Osteocyte (in vitro differentiated cells): ENCODE data around the gene SORL1. TPM values are rescaled to one million over a fixed set of nuclear protein-coding genes. Genes with fewer than 3 reads are reported as not detected.

Experiments
- DNase-seq: peaks from one replicate; pipeline ENCODE4 v3.0.0; 2021; ENCODE audit warnings: mixed read lengths; ENCODE audit not compliant: unreplicated experiment; ENCODE audit errors: extremely low spot score
- H3K27ac Mint-ChIP-seq: one replicate; pipeline ENCODE4 v1.8.0; 2021; ENCODE audit warnings: mild to moderate bottlenecking, mixed read lengths; ENCODE audit not compliant: unreplicated experiment
- H3K27me3 Mint-ChIP-seq: one replicate; pipeline ENCODE4 v1.8.0; 2021; ENCODE audit warnings: mixed read lengths; ENCODE audit not compliant: unreplicated experiment
- H3K36me3 Mint-ChIP-seq: one replicate; pipeline ENCODE4 v1.8.0; 2021; ENCODE audit warnings: mixed read lengths; ENCODE audit not compliant: unreplicated experiment
- H3K4me1 Mint-ChIP-seq: one replicate; pipeline ENCODE4 v1.8.0; 2021; ENCODE audit warnings: mixed read lengths; ENCODE audit not compliant: unreplicated experiment
- H3K4me3 Mint-ChIP-seq: one replicate; pipeline ENCODE4 v1.8.0; 2021; ENCODE audit warnings: mild to moderate bottlenecking, moderate library complexity, mixed read lengths; ENCODE audit not compliant: unreplicated experiment
- H3K9me3 Mint-ChIP-seq: one replicate; pipeline ENCODE4 v1.8.0; 2021; ENCODE audit warnings: mixed read lengths; ENCODE audit not compliant: unreplicated experiment
- total RNA-seq: library from RNA; stranded (reverse); gene quantifications from 2 replicates; pipeline ENCODE4 v1.2.1, GENCODE V29; 2021
- TF ChIP-seq, protein P1 (sequence below): fragments of 200-600 bp; sonication (generic); IDR thresholded peaks from 2 replicates; pipeline ENCODE4 v1.5.0; 2021; ENCODE audit warnings: antibody characterized with exemption, mild to moderate bottlenecking, moderate library complexity

SORL1 gene
- total RNA-seq, 1 donor from 2014 or later = 3.1 TPM

DNA sequence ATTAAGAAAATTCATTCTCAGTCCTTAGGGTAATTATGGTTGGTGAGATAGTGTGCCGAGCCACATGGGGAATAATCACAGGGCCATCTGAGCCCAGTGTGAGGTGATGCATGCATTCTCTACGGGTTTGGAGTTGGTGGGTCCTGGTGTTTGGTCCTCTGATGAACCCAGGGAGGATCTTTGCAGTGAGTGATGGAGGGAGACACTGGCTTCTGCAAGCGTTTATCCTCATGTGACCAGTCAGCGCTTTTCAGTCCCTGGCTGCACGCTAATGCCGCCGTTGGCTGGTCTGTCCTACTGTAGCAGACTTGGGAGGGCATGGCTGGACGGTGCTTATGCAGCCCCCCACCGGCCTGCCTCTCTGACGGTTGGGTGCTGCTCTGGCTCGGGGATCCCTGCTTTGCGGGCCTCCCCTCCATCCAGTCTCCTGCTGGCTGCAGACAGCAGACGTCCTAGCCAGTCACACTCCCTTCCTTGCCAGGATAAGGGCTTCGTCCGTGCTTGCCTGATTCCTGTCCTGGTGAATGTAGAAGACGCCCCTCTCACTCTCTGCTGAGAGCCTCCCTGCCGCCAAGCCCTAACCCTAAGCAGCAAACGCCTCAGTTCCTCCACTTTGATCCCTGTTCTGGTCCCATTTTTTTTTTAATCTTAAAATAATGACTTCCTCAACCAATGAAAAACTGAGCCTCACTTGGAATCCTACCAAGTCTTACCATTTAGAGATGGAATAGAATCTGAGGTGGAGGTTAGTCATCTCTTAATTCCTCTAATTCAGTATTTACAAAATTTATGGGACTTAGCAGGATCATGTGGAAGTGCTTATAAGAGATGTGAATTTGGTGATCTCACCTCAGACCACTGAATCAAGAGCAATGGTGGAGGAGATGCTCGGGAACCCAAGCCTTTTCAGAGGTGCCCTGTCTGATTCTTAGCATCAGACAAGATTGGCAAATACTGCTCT, 144.4 kb downstream of the SORL1 start:
- peaks cover 5% of the 10 kb centered on the region for H3K36me3 Mint-ChIP-seq
- no peak for DNase-seq
- TF ChIP-seq, protein P1, sequence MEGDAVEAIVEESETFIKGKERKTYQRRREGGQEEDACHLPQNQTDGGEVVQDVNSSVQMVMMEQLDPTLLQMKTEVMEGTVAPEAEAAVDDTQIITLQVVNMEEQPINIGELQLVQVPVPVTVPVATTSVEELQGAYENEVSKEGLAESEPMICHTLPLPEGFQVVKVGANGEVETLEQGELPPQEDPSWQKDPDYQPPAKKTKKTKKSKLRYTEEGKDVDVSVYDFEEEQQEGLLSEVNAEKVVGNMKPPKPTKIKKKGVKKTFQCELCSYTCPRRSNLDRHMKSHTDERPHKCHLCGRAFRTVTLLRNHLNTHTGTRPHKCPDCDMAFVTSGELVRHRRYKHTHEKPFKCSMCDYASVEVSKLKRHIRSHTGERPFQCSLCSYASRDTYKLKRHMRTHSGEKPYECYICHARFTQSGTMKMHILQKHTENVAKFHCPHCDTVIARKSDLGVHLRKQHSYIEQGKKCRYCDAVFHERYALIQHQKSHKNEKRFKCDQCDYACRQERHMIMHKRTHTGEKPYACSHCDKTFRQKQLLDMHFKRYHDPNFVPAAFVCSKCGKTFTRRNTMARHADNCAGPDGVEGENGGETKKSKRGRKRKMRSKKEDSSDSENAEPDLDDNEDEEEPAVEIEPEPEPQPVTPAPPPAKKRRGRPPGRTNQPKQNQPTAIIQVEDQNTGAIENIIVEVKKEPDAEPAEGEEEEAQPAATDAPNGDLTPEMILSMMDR = no peak
- H3K4me1 Mint-ChIP-seq = peaks cover 17% of the 10 kb centered on the region
- H3K27ac Mint-ChIP-seq = no peak overlapping the region
- peaks cover 64% of the 10 kb centered on the region for H3K27me3 Mint-ChIP-seq
- H3K9me3 Mint-ChIP-seq = no peaks in the 10 kb centered on the region
- H3K4me3 Mint-ChIP-seq = no peak overlapping the region

DNA sequence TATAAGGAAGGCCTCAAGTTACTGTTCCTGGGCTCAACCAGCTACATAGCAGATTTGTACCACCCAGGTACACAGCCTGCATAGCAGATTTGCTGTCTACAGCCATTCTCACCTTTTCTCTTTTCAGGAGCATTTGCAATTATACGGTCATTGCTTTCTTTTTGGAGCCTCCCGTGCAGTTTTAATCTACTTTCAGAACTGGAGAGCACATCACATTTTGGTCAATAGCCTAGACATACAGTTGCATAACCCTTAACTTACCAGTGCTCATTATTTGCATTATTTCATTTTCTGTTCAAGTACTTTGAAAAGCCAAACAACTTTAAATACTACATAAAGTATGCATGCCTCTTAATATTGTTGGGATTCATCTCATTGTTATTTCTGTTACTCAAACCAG, 151.2 kb downstream of the SORL1 start:
- DNase-seq = no peak
- no peaks in the 10 kb centered on the region for H3K36me3 Mint-ChIP-seq

DNA sequence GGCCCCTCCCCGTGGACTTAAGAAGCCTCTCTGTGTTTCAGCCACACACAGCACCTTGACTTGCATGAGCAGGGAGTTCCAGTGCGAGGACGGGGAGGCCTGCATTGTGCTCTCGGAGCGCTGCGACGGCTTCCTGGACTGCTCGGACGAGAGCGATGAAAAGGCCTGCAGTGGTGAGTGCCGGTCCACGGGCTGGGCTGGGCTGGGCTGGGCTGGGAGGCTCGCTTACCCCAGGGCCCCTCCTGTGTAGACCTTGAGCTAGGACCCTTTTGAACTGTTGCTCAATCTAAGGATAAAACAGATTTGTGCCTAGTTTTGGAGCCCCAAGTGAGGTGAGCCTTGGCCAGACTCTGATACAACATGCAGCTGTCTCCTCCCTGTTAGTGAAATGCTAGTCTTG, 152.0 kb downstream of the SORL1 start:
- TF ChIP-seq, protein P1 = no peak
- Mint-ChIP-seq H3K9me3 (no peaks in the 10 kb centered on the region), H3K4me3 (no peak overlapping the region), H3K27me3 (peaks cover 65% of the 10 kb centered on the region), H3K27ac (no peak overlapping the region), H3K4me1 (no peaks in the 10 kb centered on the region), H3K36me3 (no peaks in the 10 kb centered on the region)
- DNase-seq = no peak

More for the DNA sequence above, 151.2 kb downstream of the SORL1 start:
- TF ChIP-seq, protein P1 = no peak
- Mint-ChIP-seq H3K4me3 (no peak overlapping the region), H3K27ac (no peak overlapping the region), H3K9me3 (no peaks in the 10 kb centered on the region), H3K27me3 (peaks cover 63% of the 10 kb centered on the region), H3K4me1 (no peaks in the 10 kb centered on the region)

DNA sequence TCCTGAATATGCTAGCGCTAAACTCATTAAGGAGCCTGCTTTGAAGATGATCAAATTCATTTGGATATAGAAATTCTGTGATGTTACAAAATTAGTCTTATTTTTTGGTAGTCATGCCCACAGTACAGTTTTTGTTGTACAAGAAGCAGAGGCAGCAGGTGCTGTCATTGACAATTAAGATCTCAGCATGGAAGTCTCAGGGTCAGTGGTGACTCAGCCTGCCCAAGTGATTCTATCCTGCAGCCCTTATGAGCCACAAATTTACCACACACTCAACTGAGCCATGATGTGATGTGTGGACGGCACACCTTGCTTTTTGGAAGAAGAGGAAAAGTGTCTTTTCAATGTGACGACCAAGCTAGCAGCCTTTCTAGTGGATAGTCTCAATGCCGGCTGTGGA, 154.2 kb downstream of the SORL1 start:
- no peak for DNase-seq
- Mint-ChIP-seq H3K27me3 (peaks cover 70% of the 10 kb centered on the region), H3K4me3 (no peak overlapping the region), H3K27ac (no peak overlapping the region), H3K9me3 (no peaks in the 10 kb centered on the region), H3K4me1 (no peaks in the 10 kb centered on the region), H3K36me3 (no peaks in the 10 kb centered on the region)
- TF ChIP-seq, protein P1 = no peak

DNA sequence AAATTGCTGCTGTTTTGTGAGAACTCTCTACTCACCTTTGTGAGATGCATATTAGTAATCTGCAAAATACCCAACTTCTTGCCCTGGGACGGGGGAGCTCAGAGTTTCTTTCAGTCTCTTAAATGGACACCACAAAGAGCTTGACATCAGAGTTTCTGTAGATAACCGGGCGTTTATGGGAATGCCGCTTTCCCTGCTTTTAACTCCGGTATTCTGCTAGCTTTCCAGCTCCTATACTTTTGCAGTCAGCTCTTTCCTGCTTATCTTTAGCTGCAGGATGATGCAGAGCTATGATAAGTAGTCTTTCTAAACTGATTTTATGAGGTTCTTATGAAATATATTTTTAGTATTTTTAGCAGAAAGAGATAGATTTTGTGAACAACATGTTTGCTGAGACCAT, 155.2 kb downstream of the SORL1 start:
- Mint-ChIP-seq H3K9me3 (no peaks in the 10 kb centered on the region), H3K4me1 (no peaks in the 10 kb centered on the region), H3K27ac (no peak overlapping the region), H3K36me3 (no peaks in the 10 kb centered on the region), H3K4me3 (no peak overlapping the region), H3K27me3 (peaks cover 64% of the 10 kb centered on the region)
- DNase-seq = no peak
- TF ChIP-seq, protein P1 = no peak
